ENCODE data around the gene HNRNPA2B1.

Gene HNRNPA2B1

DNA sequence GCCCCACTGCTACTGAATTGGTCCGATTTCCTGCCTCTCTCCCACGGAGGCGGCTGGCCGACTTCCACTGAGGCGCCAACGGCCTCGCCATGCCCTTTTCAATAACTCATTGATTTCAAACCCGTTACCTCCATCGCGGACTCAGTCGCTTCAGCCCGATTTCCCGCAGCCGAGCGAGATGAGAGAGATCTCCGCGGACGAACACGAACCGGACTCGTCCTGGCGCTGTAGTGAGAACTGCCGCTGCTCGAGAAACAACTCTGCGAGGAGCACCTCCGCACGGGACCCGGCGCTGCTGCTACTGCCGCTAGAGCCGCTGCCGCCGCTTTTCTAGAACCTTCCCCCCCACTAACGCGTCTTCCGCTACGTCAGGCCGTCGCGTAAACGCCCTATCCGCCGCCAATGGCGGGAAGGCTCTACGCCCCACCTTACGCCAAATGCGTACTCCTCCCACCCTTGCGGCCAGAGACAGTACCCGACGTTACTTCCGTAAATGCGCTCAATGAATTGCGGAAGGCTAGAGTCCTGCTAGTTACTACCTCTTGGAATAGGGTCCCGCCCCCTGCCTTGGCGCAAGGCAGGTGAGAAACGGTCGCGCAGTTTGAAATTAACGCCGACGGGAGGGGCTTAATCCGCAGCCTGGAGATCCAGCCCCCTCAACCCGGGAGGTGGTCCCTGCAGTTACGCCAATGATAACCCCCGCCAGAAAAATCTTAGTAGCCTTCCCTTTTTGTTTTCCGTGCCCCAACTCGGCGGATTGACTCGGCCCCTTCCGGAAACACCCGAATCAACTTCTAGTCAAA, at the start of gene HNRNPA2B1:
HNRNPA2B1 (minus strand) TSS at position 303 of the 803 bp plus-strand sequence; CDS start at position 134, 169 bp downstream.
- H3K27ac Mint-ChIP-seq = peak within 1 kb of the TSS; percentile 99
- H3K4me1 Mint-ChIP-seq (ENCODE audit: low read depth) = peaks cover 52% of the 10 kb centered on the region

GRCh38 chr7:26250239-26250638, 49.7 kb upstream of the HNRNPA2B1 start:
- H3K9me3 Mint-ChIP-seq = peaks cover 3% of the 10 kb centered on the region
- H3K27me3 Mint-ChIP-seq (ENCODE audit: low read depth) = peaks cover 7% of the 10 kb centered on the region
- H3K4me1 Mint-ChIP-seq (ENCODE audit: low read depth) = peaks cover 3% of the 10 kb centered on the region
- no peak overlapping the region for H3K4me3 Mint-ChIP-seq
- no peak overlapping the region for H3K27ac Mint-ChIP-seq
- H3K36me3 Mint-ChIP-seq (ENCODE audit: low read depth) = no peaks in the 10 kb centered on the region

More for the DNA sequence above, at the start of gene HNRNPA2B1:
- Mint-ChIP-seq H3K9me3 (no peaks in the 10 kb centered on the region), H3K27me3 (ENCODE audit: low read depth) (peaks cover 3% of the 10 kb centered on the region), H3K36me3 (ENCODE audit: low read depth) (peaks cover 64% of the 10 kb centered on the region), H3K4me3 (peak within 1 kb of the TSS; percentile 99)

DNA sequence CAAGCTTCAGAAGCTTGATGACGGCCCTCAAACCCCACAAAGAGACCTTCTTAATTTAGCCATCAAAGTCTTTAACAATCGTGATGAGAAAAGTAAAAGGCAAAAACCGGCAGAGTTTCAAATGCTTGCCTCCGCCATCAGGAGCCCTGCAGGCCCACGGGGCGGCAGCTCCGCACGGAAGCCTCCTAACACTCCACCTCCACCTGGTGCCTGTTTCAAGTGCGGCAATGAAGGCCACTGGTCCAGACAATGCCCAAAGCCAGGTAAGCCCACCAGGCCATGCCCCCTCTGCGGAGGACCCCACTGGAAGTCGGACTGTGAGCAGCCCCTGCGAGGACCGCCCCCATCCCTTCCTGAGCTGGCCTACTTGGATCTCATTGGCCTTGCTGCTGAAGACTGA, 44.6 kb upstream of the HNRNPA2B1 start:
- H3K27me3 Mint-ChIP-seq (ENCODE audit: low read depth) = peaks cover 5% of the 10 kb centered on the region
- peaks cover 3% of the 10 kb centered on the region for H3K9me3 Mint-ChIP-seq
- H3K36me3 Mint-ChIP-seq (ENCODE audit: low read depth) = no peaks in the 10 kb centered on the region
- H3K27ac Mint-ChIP-seq = no peak overlapping the region
- H3K4me1 Mint-ChIP-seq (ENCODE audit: low read depth) = peaks cover 1% of the 10 kb centered on the region
- H3K4me3 Mint-ChIP-seq = no peak overlapping the region

DNA sequence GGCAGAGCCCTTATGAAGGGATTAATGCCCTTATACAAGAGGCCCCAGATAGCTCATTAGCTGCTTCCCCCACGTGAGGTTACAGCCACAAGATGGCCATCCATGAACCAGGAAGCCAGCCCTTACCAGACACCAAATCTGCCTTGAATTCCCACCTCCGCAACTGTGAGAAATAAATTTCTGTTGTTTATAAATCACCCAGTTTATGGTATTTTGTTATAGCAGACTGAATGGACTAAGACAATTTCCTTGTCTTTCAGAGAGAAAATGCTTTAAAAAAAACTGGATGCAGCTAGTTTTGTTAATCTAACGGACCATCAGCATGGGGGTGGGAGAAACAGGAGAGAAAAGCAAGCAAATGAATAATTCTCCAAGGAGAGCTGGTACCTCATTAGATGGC, 37.5 kb upstream of the HNRNPA2B1 start:
- H3K27me3 Mint-ChIP-seq (ENCODE audit: low read depth) = peaks cover 15% of the 10 kb centered on the region

GRCh38 chr7:26237035-26237807, 36.7 kb upstream of the HNRNPA2B1 start:
- peaks cover 13% of the 10 kb centered on the region for H3K27me3 Mint-ChIP-seq (ENCODE audit: low read depth)
- H3K4me3 Mint-ChIP-seq = no peak overlapping the region
- no peak overlapping the region for H3K27ac Mint-ChIP-seq
- no peaks in the 10 kb centered on the region for H3K4me1 Mint-ChIP-seq (ENCODE audit: low read depth)
- H3K9me3 Mint-ChIP-seq = no peaks in the 10 kb centered on the region
- no peaks in the 10 kb centered on the region for H3K36me3 Mint-ChIP-seq (ENCODE audit: low read depth)

More for the DNA sequence above, 37.5 kb upstream of the HNRNPA2B1 start:
- no peaks in the 10 kb centered on the region for H3K4me1 Mint-ChIP-seq (ENCODE audit: low read depth)
- H3K9me3 Mint-ChIP-seq = no peaks in the 10 kb centered on the region
- no peak overlapping the region for H3K4me3 Mint-ChIP-seq
- H3K36me3 Mint-ChIP-seq (ENCODE audit: low read depth) = no peaks in the 10 kb centered on the region
- no peak overlapping the region for H3K27ac Mint-ChIP-seq

- H3K27me3 Mint-ChIP-seq (ENCODE audit: low read depth) = peaks cover 17% of the 10 kb centered on the region
- no peak overlapping the region for H3K27ac Mint-ChIP-seq
- H3K9me3 Mint-ChIP-seq = no peaks in the 10 kb centered on the region
- no peaks in the 10 kb centered on the region for H3K4me1 Mint-ChIP-seq (ENCODE audit: low read depth)
- no peaks in the 10 kb centered on the region for H3K36me3 Mint-ChIP-seq (ENCODE audit: low read depth)
- H3K4me3 Mint-ChIP-seq = no peak overlapping the region
These were observed 33.5 kb upstream of the HNRNPA2B1 start for GRCh38 chr7:26233902-26234511.

DNA sequence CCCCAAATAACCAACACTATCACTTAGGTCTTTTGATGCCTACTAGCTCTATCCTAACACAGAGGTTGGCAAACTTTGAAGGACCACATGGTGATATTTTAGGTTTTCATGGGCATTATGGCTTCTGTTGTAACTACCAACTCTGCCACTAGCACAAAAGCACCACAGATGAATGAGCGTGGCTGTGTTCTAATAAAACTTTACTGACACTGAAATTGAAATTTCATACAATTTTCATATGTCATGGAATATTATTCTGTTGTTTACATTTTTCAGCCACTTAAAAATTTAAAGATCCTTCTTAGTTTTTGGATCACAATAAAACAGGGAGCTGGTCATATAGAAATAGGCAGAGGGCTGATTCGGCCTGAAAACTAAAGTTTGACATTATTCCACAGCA, 27.4 kb upstream of the HNRNPA2B1 start:
- peaks cover 32% of the 10 kb centered on the region for H3K27me3 Mint-ChIP-seq (ENCODE audit: low read depth)
- H3K4me1 Mint-ChIP-seq (ENCODE audit: low read depth) = no peaks in the 10 kb centered on the region
- no peak overlapping the region for H3K27ac Mint-ChIP-seq
- no peaks in the 10 kb centered on the region for H3K9me3 Mint-ChIP-seq
- no peak overlapping the region for H3K4me3 Mint-ChIP-seq
- no peaks in the 10 kb centered on the region for H3K36me3 Mint-ChIP-seq (ENCODE audit: low read depth)

GRCh38 chr7:26224359-26224758, 23.8 kb upstream of the HNRNPA2B1 start:
- peaks cover 30% of the 10 kb centered on the region for H3K27me3 Mint-ChIP-seq (ENCODE audit: low read depth)
- no peak overlapping the region for H3K4me3 Mint-ChIP-seq
- no peaks in the 10 kb centered on the region for H3K36me3 Mint-ChIP-seq (ENCODE audit: low read depth)
- H3K27ac Mint-ChIP-seq = no peak overlapping the region
- no peaks in the 10 kb centered on the region for H3K9me3 Mint-ChIP-seq
- no peaks in the 10 kb centered on the region for H3K4me1 Mint-ChIP-seq (ENCODE audit: low read depth)

- Mint-ChIP-seq H3K4me1 (ENCODE audit: low read depth) (peaks cover 8% of the 10 kb centered on the region), H3K27ac (no peak overlapping the region), H3K4me3 (no peak overlapping the region), H3K36me3 (ENCODE audit: low read depth) (peaks cover 24% of the 10 kb centered on the region), H3K27me3 (ENCODE audit: low read depth) (peaks cover 3% of the 10 kb centered on the region), H3K9me3 (peaks cover 3% of the 10 kb centered on the region)
These were observed 15.5 kb upstream of the HNRNPA2B1 start for GRCh38 chr7:26216049-26216448.

- H3K4me1 Mint-ChIP-seq (ENCODE audit: low read depth) = peaks cover 13% of the 10 kb centered on the region
- peaks cover 3% of the 10 kb centered on the region for H3K9me3 Mint-ChIP-seq
- H3K27ac Mint-ChIP-seq = peak overlapping the region; percentile 10
- no peaks in the 10 kb centered on the region for H3K27me3 Mint-ChIP-seq (ENCODE audit: low read depth)
- no peak overlapping the region for H3K4me3 Mint-ChIP-seq
- peaks cover 40% of the 10 kb centered on the region for H3K36me3 Mint-ChIP-seq (ENCODE audit: low read depth)
These were observed 13.4 kb upstream of the HNRNPA2B1 start for GRCh38 chr7:26213807-26214515.

- no peak overlapping the region for H3K4me3 Mint-ChIP-seq
- peaks cover 3% of the 10 kb centered on the region for H3K9me3 Mint-ChIP-seq
- peaks cover 13% of the 10 kb centered on the region for H3K4me1 Mint-ChIP-seq (ENCODE audit: low read depth)
- H3K27me3 Mint-ChIP-seq (ENCODE audit: low read depth) = no peaks in the 10 kb centered on the region
- no peak overlapping the region for H3K27ac Mint-ChIP-seq
- peaks cover 40% of the 10 kb centered on the region for H3K36me3 Mint-ChIP-seq (ENCODE audit: low read depth)
These were observed 12.6 kb upstream of the HNRNPA2B1 start for GRCh38 chr7:26212921-26213718.

GRCh38 chr7:26208040-26208439, 7.5 kb upstream of the HNRNPA2B1 start:
- Mint-ChIP-seq H3K4me1 (ENCODE audit: low read depth) (peaks cover 43% of the 10 kb centered on the region), H3K27me3 (ENCODE audit: low read depth) (no peaks in the 10 kb centered on the region), H3K4me3 (no peak overlapping the region), H3K27ac (peak overlapping the region; percentile 31), H3K9me3 (no peaks in the 10 kb centered on the region), H3K36me3 (ENCODE audit: low read depth) (peaks cover 62% of the 10 kb centered on the region)

- H3K36me3 Mint-ChIP-seq (ENCODE audit: low read depth) = peaks cover 59% of the 10 kb centered on the region
- H3K27me3 Mint-ChIP-seq (ENCODE audit: low read depth) = peaks cover 3% of the 10 kb centered on the region
- H3K4me3 Mint-ChIP-seq = peak overlapping the region; percentile 87
- peak overlapping the region; percentile 85 for H3K27ac Mint-ChIP-seq
- H3K4me1 Mint-ChIP-seq (ENCODE audit: low read depth) = peaks cover 47% of the 10 kb centered on the region
- no peaks in the 10 kb centered on the region for H3K9me3 Mint-ChIP-seq
These were observed 2.5 kb upstream of the HNRNPA2B1 start for GRCh38 chr7:26203016-26203415.
